OCI-LY1 (cell line): ENCODE measurements around the gene RAD21L1.

Source experiments
- EZH2 ChIP-seq: fragments of 200-600 bp; sonication (generic), shearing (Covaris generic); IDR thresholded peaks from 2 replicates; pipeline ENCODE4 v1.8.0; 2017; ENCODE audit warnings: borderline replicate concordance, mixed run types, mild to moderate bottlenecking, antibody characterized with exemption, low read length, moderate library complexity, mixed read lengths
- TF ChIP-seq, protein P1 (sequence below): fragments of 200-600 bp; sonication (generic), shearing (Covaris generic); IDR thresholded peaks from 2 replicates; pipeline ENCODE4 v1.5.1; 2017; ENCODE audit warnings: mild to moderate bottlenecking, antibody characterized with exemption, low read length, moderate library complexity, mixed read lengths

DNA sequence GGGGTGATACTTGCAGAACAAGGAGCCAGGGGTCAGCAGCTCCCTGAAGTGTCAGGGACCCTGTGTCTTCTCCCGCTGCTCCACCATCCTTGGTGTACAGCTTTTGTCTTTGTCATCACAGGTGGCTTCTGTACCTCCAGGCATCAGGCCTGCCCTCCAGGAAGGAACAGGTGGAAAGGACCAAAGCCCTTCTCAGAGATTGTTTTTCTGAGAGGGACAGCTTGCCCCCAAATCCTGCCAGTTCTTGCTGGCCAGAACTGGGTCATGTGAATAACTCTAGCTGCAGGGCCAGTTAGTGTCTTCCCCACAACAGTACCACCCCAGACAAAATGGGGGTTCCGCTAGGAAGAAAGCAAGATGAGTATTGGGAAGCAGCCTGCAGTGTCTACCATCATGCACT, 71.6 kb downstream of the RAD21L1 start:
- TF ChIP-seq, protein P1, sequence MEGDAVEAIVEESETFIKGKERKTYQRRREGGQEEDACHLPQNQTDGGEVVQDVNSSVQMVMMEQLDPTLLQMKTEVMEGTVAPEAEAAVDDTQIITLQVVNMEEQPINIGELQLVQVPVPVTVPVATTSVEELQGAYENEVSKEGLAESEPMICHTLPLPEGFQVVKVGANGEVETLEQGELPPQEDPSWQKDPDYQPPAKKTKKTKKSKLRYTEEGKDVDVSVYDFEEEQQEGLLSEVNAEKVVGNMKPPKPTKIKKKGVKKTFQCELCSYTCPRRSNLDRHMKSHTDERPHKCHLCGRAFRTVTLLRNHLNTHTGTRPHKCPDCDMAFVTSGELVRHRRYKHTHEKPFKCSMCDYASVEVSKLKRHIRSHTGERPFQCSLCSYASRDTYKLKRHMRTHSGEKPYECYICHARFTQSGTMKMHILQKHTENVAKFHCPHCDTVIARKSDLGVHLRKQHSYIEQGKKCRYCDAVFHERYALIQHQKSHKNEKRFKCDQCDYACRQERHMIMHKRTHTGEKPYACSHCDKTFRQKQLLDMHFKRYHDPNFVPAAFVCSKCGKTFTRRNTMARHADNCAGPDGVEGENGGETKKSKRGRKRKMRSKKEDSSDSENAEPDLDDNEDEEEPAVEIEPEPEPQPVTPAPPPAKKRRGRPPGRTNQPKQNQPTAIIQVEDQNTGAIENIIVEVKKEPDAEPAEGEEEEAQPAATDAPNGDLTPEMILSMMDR: no peak
- TF ChIP-seq EZH2: no peak
